Activated T-helper 1 cell treated with anti-CD3 and anti-CD28 coated beads, Interleukin-12 subunit alpha, Interleukin-12 subunit beta, Interleukin-2, Interleukin-4 antibody, amounts not matched to agents 30 ng/mL and 10 ng/mL and 1 ng/mL, durations not matched to agents 14 hours and 24 hours and 36 hours (primary cell): ENCODE data around the gene DPH7. TPM values are rescaled to one million over a fixed set of nuclear protein-coding genes. Genes with fewer than 3 reads are reported as not detected.
"Not testable (repeated sequence)": the region's sequence is repeated elsewhere in the genome, so short reads cannot be mapped to it uniquely, and the experiment has no call there.

Experiments
- DNase-seq: peaks from one replicate; pipeline ENCODE4 v3.0.0; 2021; ENCODE audit warnings: low spot score
- H3K27ac Mint-ChIP-seq: one replicate; pipeline ENCODE4 v1.8.0; 2021; ENCODE audit warnings: mild to moderate bottlenecking, mixed read lengths
- H3K27me3 Mint-ChIP-seq: one replicate; pipeline ENCODE4 v1.8.0; 2022; ENCODE audit warnings: mild to moderate bottlenecking, moderate library complexity, mixed read lengths; ENCODE audit not compliant: insufficient read depth
- H3K36me3 Mint-ChIP-seq: one replicate; pipeline ENCODE4 v1.8.0; 2021; ENCODE audit warnings: low read depth, mixed read lengths
- H3K4me1 Mint-ChIP-seq: one replicate; pipeline ENCODE4 v1.8.0; 2021; ENCODE audit warnings: low read depth, mixed read lengths
- H3K4me3 Mint-ChIP-seq: one replicate; pipeline ENCODE4 v1.8.0; 2021; ENCODE audit warnings: mild to moderate bottlenecking, moderate library complexity, mixed read lengths
- H3K9me3 Mint-ChIP-seq: one replicate; pipeline ENCODE4 v1.8.0; 2021; ENCODE audit warnings: mixed read lengths
- intact Hi-C: fragments of 100-400 bp; cut with micrococcal nuclease; formaldehyde crosslinking; loops from one replicate; pipeline ENCODE4 v1.15.1; 2024
- total RNA-seq: library from RNA; stranded (reverse); gene quantifications from 2 replicates; pipeline ENCODE4 v1.2.3, GENCODE V29; 2022

Gene DPH7
- total RNA-seq, 1 donor from 2014 or later, result 52.1 TPM

GRCh38 chr9:137564817-137565411 is 13.8 kb downstream of the DPH7 start:
- no peak overlapping the region for H3K4me3 Mint-ChIP-seq
- DNase-seq, result no peak
- peaks cover 16% of the 10 kb centered on the region for H3K36me3 Mint-ChIP-seq
- H3K27me3 Mint-ChIP-seq, result no peaks in the 10 kb centered on the region
- peak overlapping the region; percentile 29 for H3K27ac Mint-ChIP-seq
- H3K9me3 Mint-ChIP-seq, result no peaks in the 10 kb centered on the region
- no peaks in the 10 kb centered on the region for H3K4me1 Mint-ChIP-seq
- intact Hi-C loops, result no loop called here

GRCh38 chr9:137564134-137564533 is 14.6 kb downstream of the DPH7 start:
- Mint-ChIP-seq H3K27me3 (no peaks in the 10 kb centered on the region), H3K27ac (no peak overlapping the region), H3K36me3 (peaks cover 18% of the 10 kb centered on the region), H3K4me1 (no peaks in the 10 kb centered on the region), H3K4me3 (no peak overlapping the region), H3K9me3 (no peaks in the 10 kb centered on the region)
- intact Hi-C loops, result no loop called here
- no peak for DNase-seq

- no peak for DNase-seq
- Mint-ChIP-seq H3K27ac (no peak overlapping the region), H3K9me3 (no peaks in the 10 kb centered on the region), H3K36me3 (peaks cover 24% of the 10 kb centered on the region), H3K4me1 (no peaks in the 10 kb centered on the region), H3K27me3 (no peaks in the 10 kb centered on the region), H3K4me3 (no peak overlapping the region)
- intact Hi-C loops, result no loop called here
Observed at GRCh38 chr9:137558127-137558526, 20.6 kb downstream of the DPH7 start.

GRCh38 chr9:137556069-137556838 is 22.5 kb downstream of the DPH7 start:
- Mint-ChIP-seq H3K9me3 (no peaks in the 10 kb centered on the region), H3K36me3 (peaks cover 27% of the 10 kb centered on the region), H3K4me1 (peaks cover 6% of the 10 kb centered on the region), H3K4me3 (no peak overlapping the region), H3K27me3 (no peaks in the 10 kb centered on the region), H3K27ac (no peak overlapping the region)
- no peak for DNase-seq
- intact Hi-C loops, result no loop called here

GRCh38 chr9:137555179-137555578 is 23.5 kb downstream of the DPH7 start:
- Mint-ChIP-seq H3K4me1 (peaks cover 7% of the 10 kb centered on the region), H3K4me3 (peak overlapping the region; percentile 1), H3K36me3 (peaks cover 27% of the 10 kb centered on the region), H3K27ac (peak overlapping the region; percentile 36), H3K27me3 (no peaks in the 10 kb centered on the region), H3K9me3 (no peaks in the 10 kb centered on the region)
- intact Hi-C loops, result no loop called here
- DNase-seq, result no peak

GRCh38 chr9:137554349-137554748 is 24.4 kb downstream of the DPH7 start:
- Mint-ChIP-seq H3K4me1 (peaks cover 14% of the 10 kb centered on the region), H3K27me3 (no peaks in the 10 kb centered on the region), H3K4me3 (no peak overlapping the region), H3K36me3 (peaks cover 21% of the 10 kb centered on the region), H3K27ac (no peak overlapping the region), H3K9me3 (no peaks in the 10 kb centered on the region)
- intact Hi-C loops, result loop anchor here (5.0 kb wide), 3 partner anchors 132 to 762 kb away; partner anchors contain the start of genes EXD3, NOXA1 and TMEM141
- DNase-seq, result no peak

- intact Hi-C loops, result loop anchor here (5.0 kb wide), 3 partner anchors 131 to 761 kb away; partner anchors contain the start of genes EXD3, NOXA1 and TMEM141
- not testable (repeated sequence) for H3K9me3 Mint-ChIP-seq, H3K27ac Mint-ChIP-seq, DNase-seq, H3K27me3 Mint-ChIP-seq
- peak overlapping the region; percentile 91 for H3K4me3 Mint-ChIP-seq
- peaks cover 21% of the 10 kb centered on the region for H3K36me3 Mint-ChIP-seq
- peaks cover 14% of the 10 kb centered on the region for H3K4me1 Mint-ChIP-seq
Observed at GRCh38 chr9:137553654-137554053, 25.1 kb downstream of the DPH7 start.

GRCh38 chr9:137552022-137552768 is 26.5 kb downstream of the DPH7 start:
- peak overlapping the region; percentile 82 for H3K27ac Mint-ChIP-seq
- peaks cover 21% of the 10 kb centered on the region for H3K36me3 Mint-ChIP-seq
- peaks cover 3% of the 10 kb centered on the region for H3K27me3 Mint-ChIP-seq
- intact Hi-C loops, result loop anchor here (5.0 kb wide), 3 partner anchors 130 to 760 kb away; partner anchors contain the start of genes EXD3, NOXA1 and TMEM141
- H3K4me1 Mint-ChIP-seq, result peaks cover 14% of the 10 kb centered on the region
- peak overlapping the region; percentile 91 for H3K4me3 Mint-ChIP-seq
- H3K9me3 Mint-ChIP-seq, result no peaks in the 10 kb centered on the region
- no peak for DNase-seq

- Mint-ChIP-seq H3K4me3 (peak within 1 kb of the TSS; percentile 91), H3K36me3 (peaks cover 21% of the 10 kb centered on the region), H3K27me3 (peaks cover 3% of the 10 kb centered on the region), H3K9me3 (no peaks in the 10 kb centered on the region), H3K27ac (peak within 1 kb of the TSS; percentile 82), H3K4me1 (peaks cover 14% of the 10 kb centered on the region)
- peak; percentile 92 for DNase-seq
- intact Hi-C loops, result loop anchor here (1.0 to 5.0 kb wide), 13 partner anchors 16 to 759 kb away; partner anchors contain the start of genes ARRDC1, DPH7, EXD3 and MAN1B1
Observed at GRCh38 chr9:137551264-137552021, 27.3 kb downstream of the DPH7 start, which contains the start of gene MRPL41. MRPL41 (plus strand) TSS chr9:137551879; CDS start chr9:137552082, 203 bp downstream.

- not testable (repeated sequence) for DNase-seq, H3K27me3 Mint-ChIP-seq, H3K9me3 Mint-ChIP-seq, H3K27ac Mint-ChIP-seq
- intact Hi-C loops, result loop anchor here (1.0 to 5.0 kb wide), 13 partner anchors 16 to 759 kb away; partner anchors contain the start of genes ARRDC1, DPH7, EXD3 and MAN1B1
- H3K36me3 Mint-ChIP-seq, result peaks cover 19% of the 10 kb centered on the region
- peaks cover 14% of the 10 kb centered on the region for H3K4me1 Mint-ChIP-seq
- H3K4me3 Mint-ChIP-seq, result peak overlapping the region; percentile 64
Observed at GRCh38 chr9:137550958-137551263, 27.8 kb downstream of the DPH7 start.

- Mint-ChIP-seq H3K36me3 (peaks cover 14% of the 10 kb centered on the region), H3K4me1 (peaks cover 14% of the 10 kb centered on the region), H3K27me3 (peaks cover 3% of the 10 kb centered on the region), H3K9me3 (no peaks in the 10 kb centered on the region), H3K27ac (peak within 1 kb of the TSS; percentile 80), H3K4me3 (peak within 1 kb of the TSS; percentile 87)
- intact Hi-C loops, result loop anchor here (2.0 to 5.0 kb wide), 4 partner anchors 29 to 758 kb away; partner anchors contain the start of genes DPH7, EXD3, NOXA1 and TMEM141
- peak; percentile 51 for DNase-seq
Observed at GRCh38 chr9:137550231-137550621, 28.5 kb downstream of the DPH7 start, which contains the start of gene PNPLA7. PNPLA7 (minus strand) TSS chr9:137550402; CDS start chr9:137550197, 205 bp downstream.
